ENCODE measurements around the gene ABLIM1. TPM values are rescaled to one million over a fixed set of nuclear protein-coding genes. Genes with fewer than 3 reads are reported as not detected.

ABLIM1 gene
- total RNA-seq, 2 donors from 2014 or later = 359 to 404 TPM

DNA sequence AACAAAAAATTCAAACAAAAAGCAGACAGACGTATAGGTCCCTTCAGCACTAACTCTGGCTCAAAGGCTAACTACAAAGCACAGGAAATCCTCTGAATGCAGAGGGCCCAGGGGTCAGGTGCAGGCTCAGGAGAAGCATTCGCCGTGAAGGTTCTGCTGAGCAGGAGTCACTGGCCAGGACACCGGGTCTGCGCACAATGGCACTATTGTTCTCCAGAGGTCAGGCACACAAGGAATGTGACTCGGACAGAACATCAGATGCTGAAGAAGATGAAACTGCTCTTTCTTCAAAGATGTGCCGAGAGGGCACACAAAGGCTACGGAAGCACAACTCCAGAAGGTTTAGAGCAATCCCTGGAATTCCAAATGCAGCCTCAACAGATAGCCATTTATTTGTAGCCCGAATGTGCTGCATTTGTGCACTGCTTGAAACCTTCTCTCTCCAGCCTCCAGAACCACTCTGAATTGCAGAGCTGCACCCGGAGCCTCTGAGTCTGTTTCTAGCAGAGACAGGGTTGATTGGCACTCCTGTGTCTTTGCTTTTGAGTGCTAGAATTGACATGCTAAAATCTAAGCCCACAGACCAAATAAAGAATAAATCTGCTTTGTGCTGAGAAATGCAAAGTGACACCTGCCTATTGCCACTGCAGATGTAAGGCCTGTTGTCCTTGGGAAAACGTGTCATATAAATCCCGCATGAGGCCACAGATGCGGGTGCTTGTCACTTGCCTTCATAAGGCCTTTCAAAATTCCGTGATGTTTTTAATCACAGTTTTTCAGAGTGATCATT is 168.4 kb downstream of the ABLIM1 start:
- Histone ChIP-seq H3K4me1 (peaks cover 0 to 60% of the 10 kb centered on the region in 2 donors), H3K4me3 (no peak overlapping the region), H3K36me3 (peaks cover 59% of the 10 kb centered on the region), H3K27me3 (no peaks in the 10 kb centered on the region), H3K9me3 (peaks cover 0 to 5% of the 10 kb centered on the region in 2 donors), H3K27ac (peak overlapping the region; percentile 38 to 40)
- TF ChIP-seq, protein P1, sequence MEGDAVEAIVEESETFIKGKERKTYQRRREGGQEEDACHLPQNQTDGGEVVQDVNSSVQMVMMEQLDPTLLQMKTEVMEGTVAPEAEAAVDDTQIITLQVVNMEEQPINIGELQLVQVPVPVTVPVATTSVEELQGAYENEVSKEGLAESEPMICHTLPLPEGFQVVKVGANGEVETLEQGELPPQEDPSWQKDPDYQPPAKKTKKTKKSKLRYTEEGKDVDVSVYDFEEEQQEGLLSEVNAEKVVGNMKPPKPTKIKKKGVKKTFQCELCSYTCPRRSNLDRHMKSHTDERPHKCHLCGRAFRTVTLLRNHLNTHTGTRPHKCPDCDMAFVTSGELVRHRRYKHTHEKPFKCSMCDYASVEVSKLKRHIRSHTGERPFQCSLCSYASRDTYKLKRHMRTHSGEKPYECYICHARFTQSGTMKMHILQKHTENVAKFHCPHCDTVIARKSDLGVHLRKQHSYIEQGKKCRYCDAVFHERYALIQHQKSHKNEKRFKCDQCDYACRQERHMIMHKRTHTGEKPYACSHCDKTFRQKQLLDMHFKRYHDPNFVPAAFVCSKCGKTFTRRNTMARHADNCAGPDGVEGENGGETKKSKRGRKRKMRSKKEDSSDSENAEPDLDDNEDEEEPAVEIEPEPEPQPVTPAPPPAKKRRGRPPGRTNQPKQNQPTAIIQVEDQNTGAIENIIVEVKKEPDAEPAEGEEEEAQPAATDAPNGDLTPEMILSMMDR (IDR thresholded peaks at IDR 0.05) = no peak
- no peak for DNase-seq (ENCODE audit: low spot score)

DNA sequence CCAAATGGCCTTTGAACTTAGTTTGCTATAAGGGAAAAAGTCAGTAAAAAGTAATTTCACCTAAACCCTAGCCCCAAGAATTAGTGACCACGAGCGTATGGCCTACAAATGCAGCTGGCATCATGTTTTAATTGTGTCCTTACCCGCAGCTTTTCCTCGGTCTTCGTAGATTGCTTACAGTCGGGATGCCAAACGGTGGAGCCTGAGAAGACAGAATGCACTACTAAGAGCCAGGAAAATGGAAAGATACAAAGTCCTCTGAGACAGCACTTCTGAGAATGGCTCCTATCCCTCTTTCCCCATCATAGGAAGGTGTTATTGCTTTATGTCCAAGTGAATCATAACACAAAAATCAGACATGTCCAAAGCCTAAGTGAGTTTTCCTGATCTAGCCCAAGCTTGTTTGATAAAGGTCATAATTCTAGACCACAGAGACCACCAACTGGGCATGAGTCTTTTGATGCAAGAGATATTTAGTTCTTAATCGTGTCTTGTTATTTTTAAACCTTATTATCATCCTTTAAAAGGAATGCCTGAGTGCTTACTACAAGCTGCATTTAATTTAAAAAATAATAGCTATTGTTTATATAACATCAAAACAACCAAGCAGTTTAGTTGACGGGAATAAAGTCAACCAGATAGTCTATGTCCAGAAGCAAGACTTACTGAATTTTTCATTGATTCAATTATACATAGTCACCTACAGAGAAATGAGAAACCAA is 170.1 kb downstream of the ABLIM1 start:
- H3K27ac ChIP-seq = peak overlapping the region; percentile 40 to 87
- TF ChIP-seq, protein P1 (IDR thresholded peaks at IDR 0.05) = no peak
- no peak overlapping the region for H3K4me3 ChIP-seq
- H3K4me1 ChIP-seq = peaks cover 0 to 74% of the 10 kb centered on the region in 2 donors
- DNase-seq (ENCODE audit: low spot score) = no peak
- peaks cover 0 to 5% of the 10 kb centered on the region in 2 donors for H3K9me3 ChIP-seq
- peaks cover 72% of the 10 kb centered on the region for H3K36me3 ChIP-seq
- H3K27me3 ChIP-seq = no peaks in the 10 kb centered on the region

DNA sequence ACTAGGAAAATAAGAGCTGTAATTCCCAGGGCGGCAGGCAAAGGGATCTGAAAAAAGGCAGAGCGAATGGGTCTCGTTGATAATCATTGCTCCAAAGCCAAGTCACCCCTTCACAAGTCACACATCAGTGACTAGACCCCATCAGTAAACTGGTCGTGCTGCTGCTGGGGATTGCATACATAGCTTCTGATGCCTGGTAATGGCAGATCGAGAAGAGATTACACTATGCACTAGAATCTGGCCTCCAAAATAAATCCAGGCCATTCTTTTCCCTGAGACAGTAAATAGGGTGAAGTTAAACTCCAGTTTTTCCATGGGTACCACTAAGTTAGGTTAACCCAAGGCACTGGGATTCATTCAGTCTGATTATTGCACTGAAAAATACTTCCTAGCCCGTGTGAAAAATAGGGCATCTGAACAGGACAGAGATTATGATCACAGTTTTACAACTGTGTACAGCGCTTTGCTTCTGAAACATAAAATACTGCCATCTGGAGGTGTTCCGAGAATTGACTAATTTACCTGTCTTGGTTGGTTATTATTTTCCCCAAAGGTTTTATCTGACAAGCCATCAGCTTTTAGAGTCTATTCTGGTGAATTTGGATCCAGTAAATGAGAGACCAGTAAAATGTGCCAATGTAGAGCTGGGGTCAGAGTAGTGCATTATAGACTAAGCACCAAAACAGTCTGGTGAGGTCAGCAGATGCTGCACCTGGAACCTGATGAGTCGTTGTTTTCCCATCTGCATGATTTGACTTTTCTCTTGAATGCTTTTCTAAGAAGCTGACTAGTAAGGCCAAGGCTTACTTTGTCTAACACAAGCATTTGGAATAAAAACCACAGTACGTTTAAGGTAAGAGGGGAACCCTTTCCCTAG is 170.9 kb downstream of the ABLIM1 start:
- Histone ChIP-seq H3K36me3 (peaks cover 72% of the 10 kb centered on the region), H3K4me1 (peaks cover 0 to 74% of the 10 kb centered on the region in 2 donors), H3K27ac (peak overlapping the region; percentile 59 to 87), H3K4me3 (no peak overlapping the region), H3K27me3 (no peaks in the 10 kb centered on the region), H3K9me3 (peaks cover 0 to 5% of the 10 kb centered on the region in 2 donors)
- TF ChIP-seq, protein P1 (IDR thresholded peaks at IDR 0.05) = no peak
- DNase-seq (ENCODE audit: low spot score) = no peak

DNA sequence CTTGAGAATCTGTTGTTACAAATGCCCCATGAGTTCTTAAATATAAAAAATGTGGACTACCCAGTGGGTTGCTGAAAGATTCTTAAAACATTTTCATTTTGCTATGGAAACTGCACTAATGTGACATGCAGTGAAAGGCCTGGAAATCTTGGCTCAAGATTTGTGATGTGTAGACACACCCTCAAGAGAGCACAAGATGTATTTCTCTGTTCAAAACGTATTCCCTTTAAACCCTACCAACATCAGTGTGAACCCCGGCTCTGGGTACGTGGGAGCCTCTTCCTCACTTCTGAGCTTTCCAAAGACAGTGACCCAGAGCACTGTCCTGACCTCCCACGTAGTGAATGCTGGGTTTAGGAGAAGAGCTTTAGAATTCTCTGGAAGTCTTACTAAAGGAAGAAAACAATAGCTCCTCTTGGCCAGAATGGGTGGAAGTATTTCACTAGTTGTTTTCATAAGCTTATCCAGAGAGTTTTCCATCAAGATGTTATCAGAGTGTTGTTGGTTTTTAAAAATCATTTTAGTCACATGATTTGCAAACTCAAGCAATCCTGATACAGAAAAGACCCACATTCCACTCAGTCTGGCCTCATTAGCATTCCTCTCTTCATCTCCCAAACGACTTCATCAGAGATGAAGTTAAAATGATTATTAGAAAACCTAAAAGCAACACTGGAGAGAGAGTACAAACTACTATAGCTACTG is 172.2 kb downstream of the ABLIM1 start:
- Histone ChIP-seq H3K4me1 (peaks cover 0 to 75% of the 10 kb centered on the region in 2 donors), H3K27ac (peak overlapping the region; percentile 59 to 87)

More for the DNA sequence above, 172.2 kb downstream of the ABLIM1 start:
- TF ChIP-seq, protein P1 (IDR thresholded peaks at IDR 0.05) = no peak
- peaks cover 0 to 5% of the 10 kb centered on the region in 2 donors for H3K9me3 ChIP-seq
- DNase-seq (ENCODE audit: low spot score) = no peak
- H3K4me3 ChIP-seq = no peak overlapping the region
- peaks cover 63% of the 10 kb centered on the region for H3K36me3 ChIP-seq
- no peaks in the 10 kb centered on the region for H3K27me3 ChIP-seq
